GM12801 (cell line): ENCODE data around the gene HINT2.

Experiments
- TF ChIP-seq, protein P1 (sequence below): IDR thresholded peaks from one replicate; pipeline ENCODE4 v1.5.1; 2011; ENCODE audit warnings: control low read depth; ENCODE audit not compliant: insufficient read length; ENCODE audit errors: extremely low read depth

The HINT2 gene

DNA sequence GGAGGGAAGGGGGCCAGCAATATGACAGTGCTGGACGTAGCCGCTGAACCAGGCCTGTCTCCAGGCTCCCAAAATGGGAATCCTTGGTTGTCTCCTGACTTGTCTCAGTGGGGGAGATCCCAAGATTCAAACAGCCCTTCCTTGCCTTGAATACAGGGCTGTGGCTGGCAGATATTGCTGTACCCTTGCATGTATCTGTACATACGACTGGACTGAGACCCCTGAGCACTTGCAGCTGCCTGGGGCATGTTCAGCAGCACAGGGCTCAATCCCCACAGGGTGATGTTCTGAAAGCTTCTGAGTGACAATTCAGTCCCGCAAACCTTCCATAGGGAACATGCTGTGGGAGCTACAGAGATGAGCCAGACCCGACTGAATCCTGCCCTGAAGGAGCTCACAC is 42.0 kb upstream of the HINT2 start:
- TF ChIP-seq, protein P1, sequence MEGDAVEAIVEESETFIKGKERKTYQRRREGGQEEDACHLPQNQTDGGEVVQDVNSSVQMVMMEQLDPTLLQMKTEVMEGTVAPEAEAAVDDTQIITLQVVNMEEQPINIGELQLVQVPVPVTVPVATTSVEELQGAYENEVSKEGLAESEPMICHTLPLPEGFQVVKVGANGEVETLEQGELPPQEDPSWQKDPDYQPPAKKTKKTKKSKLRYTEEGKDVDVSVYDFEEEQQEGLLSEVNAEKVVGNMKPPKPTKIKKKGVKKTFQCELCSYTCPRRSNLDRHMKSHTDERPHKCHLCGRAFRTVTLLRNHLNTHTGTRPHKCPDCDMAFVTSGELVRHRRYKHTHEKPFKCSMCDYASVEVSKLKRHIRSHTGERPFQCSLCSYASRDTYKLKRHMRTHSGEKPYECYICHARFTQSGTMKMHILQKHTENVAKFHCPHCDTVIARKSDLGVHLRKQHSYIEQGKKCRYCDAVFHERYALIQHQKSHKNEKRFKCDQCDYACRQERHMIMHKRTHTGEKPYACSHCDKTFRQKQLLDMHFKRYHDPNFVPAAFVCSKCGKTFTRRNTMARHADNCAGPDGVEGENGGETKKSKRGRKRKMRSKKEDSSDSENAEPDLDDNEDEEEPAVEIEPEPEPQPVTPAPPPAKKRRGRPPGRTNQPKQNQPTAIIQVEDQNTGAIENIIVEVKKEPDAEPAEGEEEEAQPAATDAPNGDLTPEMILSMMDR, result no peak

DNA sequence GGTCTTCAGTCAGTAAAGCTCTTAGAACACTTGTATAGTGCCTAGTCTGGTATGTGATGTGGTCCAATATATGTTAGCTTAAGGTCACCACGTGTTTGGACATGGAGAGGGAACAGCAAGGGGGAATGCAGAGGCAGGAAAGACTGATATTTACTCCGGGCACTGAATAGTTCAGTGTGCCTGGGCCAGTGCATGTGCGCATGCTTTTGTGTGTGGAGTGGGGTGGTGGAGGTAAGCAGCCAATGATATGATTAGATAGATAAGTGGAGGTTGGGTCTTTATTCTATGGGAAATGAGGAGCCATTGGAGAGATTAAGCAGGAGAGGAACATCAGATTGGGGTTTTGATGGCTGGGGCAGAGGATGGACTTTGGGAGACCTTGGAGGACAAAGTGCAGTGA is 41.4 kb upstream of the HINT2 start:
- TF ChIP-seq, protein P1, result no peak

DNA sequence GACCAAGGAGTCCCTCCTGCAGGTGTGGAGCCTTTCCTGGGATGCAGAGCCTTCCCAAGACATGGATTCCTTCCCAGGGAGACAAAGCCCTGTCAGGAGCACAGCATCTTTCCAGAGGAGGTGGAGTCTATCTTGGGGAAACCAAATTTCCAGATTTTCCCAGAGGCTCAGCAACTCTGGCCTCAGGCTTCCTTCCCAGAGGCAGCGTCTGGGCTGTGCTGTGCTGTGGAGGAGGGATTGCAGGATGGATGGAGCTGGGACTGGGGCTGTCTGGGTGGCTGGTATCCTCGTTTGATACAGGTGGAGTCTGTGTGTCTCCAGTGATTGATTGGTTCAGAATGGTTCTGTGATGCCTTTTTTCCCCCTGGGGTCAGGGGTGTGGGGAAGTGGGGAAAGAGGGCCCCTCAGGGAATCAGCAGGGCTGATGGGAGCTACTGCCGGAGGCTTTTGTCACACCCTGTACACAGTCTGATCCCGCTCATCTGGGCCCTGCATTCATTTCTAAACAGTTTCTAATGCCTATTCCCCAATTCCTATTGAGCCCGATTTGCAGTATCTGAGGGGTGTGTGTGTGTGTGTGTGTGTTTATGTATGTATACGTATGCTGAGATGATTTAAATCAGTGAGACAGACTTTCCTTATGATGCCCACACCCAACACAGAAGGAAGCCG is 39.4 kb upstream of the HINT2 start:
- TF ChIP-seq, protein P1, result no peak

DNA sequence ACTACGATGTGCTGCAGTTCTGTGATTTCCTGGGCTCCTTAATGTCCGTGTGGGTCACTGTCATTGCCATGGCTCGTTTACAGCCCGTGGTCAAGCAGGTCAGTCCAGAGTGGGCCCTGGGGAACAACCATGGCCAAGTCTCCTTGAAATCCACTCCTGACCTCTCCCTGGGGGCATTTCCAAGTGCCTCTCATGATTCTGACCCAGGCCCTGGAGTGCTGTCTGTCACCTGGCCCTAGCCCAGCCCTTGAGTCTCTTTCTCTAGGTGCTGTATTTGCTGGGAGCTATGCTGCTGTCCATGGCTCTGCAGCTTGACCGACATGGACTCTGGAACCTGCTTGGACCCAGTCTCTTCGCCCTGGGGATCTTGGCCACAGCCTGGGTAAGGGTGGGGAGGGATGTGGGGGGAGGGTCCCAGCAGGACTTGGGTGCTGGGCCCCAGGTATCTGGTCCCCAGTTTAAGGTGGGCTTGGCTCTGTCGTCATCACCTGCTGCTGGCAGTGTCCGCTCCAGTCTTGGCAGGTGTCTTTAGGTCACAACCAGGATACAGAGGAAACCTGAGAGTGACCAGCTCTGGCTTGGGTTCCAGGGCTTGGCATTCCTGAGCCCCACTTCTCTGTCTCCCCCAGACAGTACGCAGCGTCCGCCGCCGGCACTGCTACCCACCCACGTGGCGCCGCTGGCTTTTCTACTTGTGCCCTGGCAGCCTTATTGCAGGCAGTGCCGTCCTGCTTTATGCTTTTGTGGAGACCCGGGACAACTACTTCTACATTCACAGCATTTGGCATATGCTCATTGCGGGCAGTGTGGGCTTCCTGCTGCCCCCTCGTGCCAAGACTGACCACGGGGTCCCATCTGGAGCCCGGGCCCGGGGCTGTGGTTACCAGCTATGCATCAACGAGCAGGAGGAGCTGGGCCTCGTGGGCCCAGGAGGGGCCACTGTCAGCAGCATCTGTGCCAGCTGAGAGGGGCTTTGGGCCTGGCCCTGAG is 38.3 kb upstream of the HINT2 start:
- TF ChIP-seq, protein P1, result no peak

DNA sequence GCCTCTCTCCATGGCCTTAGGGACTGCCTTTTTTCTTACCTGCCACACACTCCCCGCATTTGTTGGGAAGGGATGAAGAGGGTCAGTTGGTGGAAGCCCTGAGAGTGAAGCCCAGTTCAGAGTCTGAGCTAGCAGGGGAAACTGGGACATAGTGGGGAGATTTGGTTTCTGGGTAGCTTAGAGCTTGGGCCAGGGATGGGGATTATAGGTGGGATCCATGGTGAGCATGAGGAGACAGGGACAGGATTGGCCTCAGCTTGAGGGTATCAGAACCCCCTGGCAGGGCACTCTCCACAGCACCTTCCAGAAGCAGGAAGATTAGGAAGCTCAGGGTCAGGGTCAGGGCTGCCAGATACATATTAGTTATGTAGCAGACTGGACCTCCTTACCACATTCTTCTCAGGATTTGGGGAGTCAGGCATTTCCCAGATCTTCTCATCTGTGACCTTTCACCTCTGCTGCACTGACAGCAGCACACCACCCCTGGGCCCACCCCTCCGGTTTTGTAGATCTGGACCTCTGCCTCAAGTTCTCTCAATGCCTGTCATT is 37.5 kb upstream of the HINT2 start:
- TF ChIP-seq, protein P1, result no peak

DNA sequence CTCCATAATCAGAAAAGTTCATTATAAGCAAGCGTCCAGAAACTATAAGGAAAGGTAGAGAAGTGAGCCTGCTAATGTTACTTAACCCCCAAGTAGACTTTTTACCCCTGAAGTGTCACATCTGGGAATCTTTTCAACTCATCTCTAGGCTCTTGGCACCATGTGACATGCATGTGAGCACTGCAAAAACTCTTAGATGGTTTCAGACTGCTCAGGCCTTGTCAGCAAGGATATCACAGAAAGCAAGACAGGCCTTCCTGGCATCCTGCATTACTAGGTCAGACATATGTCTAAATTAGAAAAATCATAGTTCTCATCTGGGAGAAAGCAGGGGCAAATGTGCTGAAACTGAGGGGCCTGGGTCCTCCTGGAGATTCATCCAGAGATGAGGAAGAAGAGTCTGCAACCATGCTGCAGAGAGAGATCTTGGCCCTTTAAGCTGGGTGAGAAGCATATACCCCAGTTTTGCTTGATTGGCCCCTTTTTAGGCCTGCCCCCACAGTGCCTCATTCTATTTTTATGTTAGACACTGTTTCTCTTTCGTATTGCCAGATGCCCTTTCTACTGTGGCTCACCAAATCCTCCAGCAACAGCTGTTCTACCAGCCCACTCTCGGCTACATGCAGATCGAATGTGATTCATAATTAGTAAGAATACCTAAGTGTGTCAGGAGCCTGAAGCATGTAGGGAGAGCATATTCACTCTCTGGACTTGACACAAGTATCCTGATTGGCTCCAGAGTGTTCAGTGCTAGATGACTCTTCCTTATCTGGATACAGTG is 33.1 kb upstream of the HINT2 start:
- TF ChIP-seq, protein P1, result no peak
